IMR-90 (cell line): ENCODE measurements around the gene AUTS2. TPM values are rescaled to one million over a fixed set of nuclear protein-coding genes. Genes with fewer than 3 reads are reported as not detected.

Experiments
- ATAC-seq: fragments of 200-7000 bp; cut with Tn5 transposase; 2 replicates; pipeline ENCODE4 v1.9.1; 2020; ENCODE audit warnings: low read depth, mild to moderate bottlenecking, moderate library complexity
- BruUV-seq: library from RNA; stranded (reverse); fragments of 400-500 nt; replicated peaks from 2 replicates; lab custom pipeline; 2021; lab: Mats Ljungman, UMichigan
- CTCF ChIA-PET: fragments of 300-600 bp; formaldehyde crosslinking; extraction: SDS; loops from one replicate; lab custom pipeline; 2021; ENCODE audit warnings: antibody characterized with exemption; lab: Yijun Ruan, JAX
- POLR2A ChIA-PET: fragments of 300-600 bp; sonication (Branson Sonifier 250); formaldehyde crosslinking; loops from one replicate; lab custom pipeline; 2022; ENCODE audit warnings: antibody characterized with exemption; ENCODE audit not compliant: unreplicated experiment; lab: Charles Lee
- DNase-seq: peaks from one replicate; pipeline ENCODE4 v3.0.0; 2013
- H2AFZ ChIP-seq: replicated peaks from 2 replicates; pipeline ENCODE3; 2013; ENCODE audit warnings: low read length, mild to moderate bottlenecking; ENCODE audit not compliant: poor library complexity
- H2AK5ac ChIP-seq: 2 replicates; pipeline ENCODE4 v1.6.1; 2013; ENCODE audit warnings: low read depth, low read length, inconsistent platforms
- H2AK9ac ChIP-seq: replicated peaks from 2 replicates; pipeline ENCODE3; 2013; ENCODE audit warnings: mild to moderate bottlenecking, low read depth, low read length, moderate library complexity; ENCODE audit not compliant: poor library complexity
- H2BK120ac ChIP-seq: 2 replicates; pipeline ENCODE4 v1.6.1; 2013; ENCODE audit warnings: low read depth, low read length, inconsistent platforms
- H2BK15ac ChIP-seq: 3 replicates; pipeline ENCODE4 v1.6.1; 2013; ENCODE audit warnings: low read depth, low read length, inconsistent platforms
- H2BK20ac ChIP-seq: 2 replicates; pipeline ENCODE4 v1.6.1; 2013; ENCODE audit warnings: low read depth, mild to moderate bottlenecking, inconsistent platforms, low read length, moderate library complexity
- H2BK5ac ChIP-seq: 2 replicates; pipeline ENCODE4 v1.6.1; 2013; ENCODE audit warnings: mild to moderate bottlenecking, low read depth, low read length, inconsistent platforms; ENCODE audit not compliant: poor library complexity, severe bottlenecking
- H3K14ac ChIP-seq: replicated peaks from 2 replicates; pipeline ENCODE4 v1.6.1; 2013; ENCODE audit warnings: low read depth, low read length, inconsistent platforms
- H3K18ac ChIP-seq: 2 replicates; pipeline ENCODE4 v1.6.1; 2013; ENCODE audit warnings: low read depth, low read length, control low read depth
- H3K23ac ChIP-seq: 2 replicates; pipeline ENCODE4 v1.6.1; 2013; ENCODE audit warnings: low read depth, low read length, inconsistent platforms
- H3K27ac ChIP-seq: 2 replicates; pipeline ENCODE4 v1.5.1; 2013; ENCODE audit warnings: mild to moderate bottlenecking, control low read depth, low read length; ENCODE audit not compliant: insufficient read depth
- H3K27me3 ChIP-seq: 2 replicates; pipeline ENCODE4 v1.6.1; 2013; ENCODE audit warnings: low read length; ENCODE audit not compliant: control insufficient read depth, insufficient read depth
- H3K36me3 ChIP-seq: 2 replicates; pipeline ENCODE4 v1.6.1; 2013; ENCODE audit warnings: low read length, mixed read lengths; ENCODE audit not compliant: control insufficient read depth, insufficient read depth
- H3K4ac ChIP-seq: 2 replicates; pipeline ENCODE4 v1.6.1; 2013; ENCODE audit warnings: low read depth, low read length, inconsistent platforms
- H3K4me1 ChIP-seq: 2 replicates; pipeline ENCODE4 v1.6.1; 2013; ENCODE audit warnings: low read length, mixed read lengths; ENCODE audit not compliant: control insufficient read depth, insufficient read depth
- H3K4me2 ChIP-seq: 2 replicates; pipeline ENCODE4 v1.6.1; 2013; ENCODE audit warnings: low read depth, mild to moderate bottlenecking, control low read depth, low read length, moderate library complexity
- H3K4me3 ChIP-seq: 2 replicates; pipeline ENCODE4 v1.5.1; 2013; ENCODE audit warnings: low read depth, mild to moderate bottlenecking, control low read depth, low read length, moderate library complexity; ENCODE audit not compliant: insufficient read depth
- H3K56ac ChIP-seq: 2 replicates; pipeline ENCODE4 v1.6.1; 2013; ENCODE audit warnings: low read length, inconsistent platforms; ENCODE audit not compliant: insufficient read depth; ENCODE audit errors: extremely low read depth
- H3K79me1 ChIP-seq, 2 experiments: 2 replicates each; pipeline ENCODE4 v1.6.1; 2013; ENCODE audit warnings: low read length in 2 of 2, inconsistent platforms in 1 of 2, low read depth in 1 of 2
- H3K9ac ChIP-seq: 2 replicates; pipeline ENCODE4 v1.6.1; 2013; ENCODE audit warnings: low read depth, low read length, control low read depth
- H3K9me1 ChIP-seq: 2 replicates; pipeline ENCODE4 v1.6.1; 2013; ENCODE audit warnings: low read length, inconsistent platforms; ENCODE audit not compliant: insufficient read depth
- H3K9me3 ChIP-seq: 2 replicates; pipeline ENCODE4 v1.6.1; 2013; ENCODE audit warnings: low read length; ENCODE audit not compliant: control insufficient read depth, insufficient read depth
- H4K20me1 ChIP-seq: 2 replicates; pipeline ENCODE4 v1.6.1; 2013; ENCODE audit warnings: low read length, inconsistent platforms; ENCODE audit not compliant: insufficient read depth
- H4K5ac ChIP-seq: 2 replicates; pipeline ENCODE4 v1.6.1; 2013; ENCODE audit warnings: mild to moderate bottlenecking, low read depth, low read length, control low read depth
- H4K8ac ChIP-seq, 2 experiments: 2 replicates each; pipeline ENCODE4 v1.6.1; 2013; ENCODE audit warnings: low read depth in 2 of 2, low read length in 2 of 2, control low read depth in 1 of 2, inconsistent platforms in 1 of 2
- H4K91ac ChIP-seq: 2 replicates; pipeline ENCODE4 v1.6.1; 2013; ENCODE audit warnings: low read depth, low read length, inconsistent platforms; ENCODE audit not compliant: insufficient read depth
- CEBPB ChIP-seq: IDR thresholded peaks from 2 replicates; pipeline ENCODE4 v1.6.1; 2012; ENCODE audit warnings: low read depth, low read length, improper control_type of control experiment
- ELK1 ChIP-seq: fragments of 150-350 bp; IDR thresholded peaks from 2 replicates; pipeline ENCODE4 v1.6.1; 2016; ENCODE audit warnings: low read depth, mild to moderate bottlenecking, low read length, moderate library complexity, borderline replicate concordance
- FOS ChIP-seq: fragments of 150-350 bp; IDR thresholded peaks from 2 replicates; pipeline ENCODE4 v1.6.1; 2016; ENCODE audit warnings: low read depth, low read length
- MAFK ChIP-seq: IDR thresholded peaks from 2 replicates; pipeline ENCODE4 v1.6.1; 2012; ENCODE audit warnings: low read depth, low read length, improper control_type of control experiment
- MAZ ChIP-seq: IDR thresholded peaks from 2 replicates; pipeline ENCODE4 v1.6.1; 2012; ENCODE audit warnings: low read depth, mild to moderate bottlenecking, low read length, improper control_type of control experiment, moderate library complexity, borderline replicate concordance
- NFE2L2 ChIP-seq: fragments of 150-350 bp; IDR thresholded peaks from 2 replicates; pipeline ENCODE4 v1.6.1; 2016; ENCODE audit warnings: low read depth, mild to moderate bottlenecking, low read length
- RCOR1 ChIP-seq: IDR thresholded peaks from 2 replicates; pipeline ENCODE4 v1.6.1; 2012; ENCODE audit warnings: mild to moderate bottlenecking, low read length, improper control_type of control experiment; ENCODE audit not compliant: insufficient replicate concordance
- SMC3 ChIP-seq: fragments of 150-350 bp; IDR thresholded peaks from 2 replicates; pipeline ENCODE4 v1.6.1; 2016; ENCODE audit warnings: low read depth, mild to moderate bottlenecking, antibody characterized with exemption, low read length, moderate library complexity
- WGBS, 2 experiments: methylation state at CpG; one replicate each; pipeline versions ENCODE4 v1.1.5 to v1.1.7; 2013; ENCODE audit warnings: missing lambda C conversion rate in 2 of 2; ENCODE audit not compliant: insufficient read length in 1 of 2; ENCODE audit errors: extremely low coverage in 2 of 2; 5-methylcytosine and 5-hydroxymethylcytosine counted together
- dilution Hi-C: fragments of 300-500 bp; cut with HindIII; formaldehyde crosslinking; loops from one replicate; pipeline ENCODE4 v1.14.3; 2018; ENCODE audit warnings: low sequenced_read_pairs; ENCODE audit not compliant: unreplicated experiment
- in situ Hi-C: fragments of 300-500 bp; cut with MboI; formaldehyde crosslinking; loops from 3 replicates; pipeline ENCODE4 v1.14.3; 2019; ENCODE audit warnings: low sequenced_read_pairs, inconsistent platforms, mixed read lengths
- intact Hi-C: fragments of 100-400 bp; cut with micrococcal nuclease; formaldehyde crosslinking; loops from 2 replicates; pipeline ENCODE4 v1.10.0; 2022
- polyA plus RNA-seq, 3 experiments: library from polyadenylated mRNA; depleted of rRNA; stranded (reverse); fragments of >200 nt; gene quantifications; 2 replicates each; pipeline ENCODE4 v1.2.3, GENCODE V29; 2012; ENCODE audit warnings: low replicate concordance in 1 of 3
- total RNA-seq: library from RNA; depleted of rRNA; stranded (reverse); fragments of >200 nt; gene quantifications from 2 replicates; pipeline ENCODE4 v1.2.3, GENCODE V29; 2012

AUTS2 gene
- total and polyA plus RNA-seq, 2 of the 4 experiments (the other 2 are of a cell fraction) = 0.90 to 3.0 TPM

DNA sequence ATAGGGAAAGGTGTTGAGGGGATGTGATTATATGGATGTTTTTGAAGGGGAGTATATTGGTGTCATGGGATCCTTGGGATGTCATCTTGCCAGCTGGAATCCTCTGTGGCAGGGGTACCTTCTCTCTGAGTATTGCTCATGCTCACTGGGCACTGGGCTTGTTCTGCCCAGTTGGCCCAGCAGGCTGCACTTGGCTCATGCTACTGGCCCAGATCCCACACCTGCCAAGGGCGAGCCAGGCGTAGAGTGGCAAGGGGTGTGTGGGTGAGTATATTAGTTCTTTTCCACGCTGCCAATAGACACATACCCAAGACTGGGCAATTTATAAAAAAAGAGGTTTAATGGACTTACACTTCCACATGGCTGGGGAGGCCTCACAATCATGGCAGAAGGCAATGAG lies 311.9 kb downstream of the AUTS2 start:
- peaks cover 4% of the 10 kb centered on the region; the same call in 1 of the 2 replicates for H3K9me3 ChIP-seq
- H2BK20ac ChIP-seq = no peak overlapping the region
- H2BK120ac ChIP-seq = no peak overlapping the region
- in situ Hi-C loops (no loop called here), intact Hi-C loops (no loop called here), dilution Hi-C loops (no loop called here)
- no peak overlapping the region for H3K56ac ChIP-seq
- no peak overlapping the region for H3K9ac ChIP-seq
- H3K27ac ChIP-seq = no peak overlapping the region
- no peaks in the 10 kb centered on the region for H3K4me1 ChIP-seq
- H4K20me1 ChIP-seq = no peaks in the 10 kb centered on the region
- H4K91ac ChIP-seq = no peak overlapping the region
- ChIA-PET POLR2A (no interaction called here), CTCF (interaction anchor here (0.6 kb wide), 1 partner anchor 1089 kb away, joined by 5 read pairs; no protein-coding TSS in a partner anchor)
- H4K5ac ChIP-seq = no peak overlapping the region
- no peaks in the 10 kb centered on the region for H3K9me1 ChIP-seq
- DNase-seq = no peak
- no peak overlapping the region for H3K14ac ChIP-seq
- H2BK15ac ChIP-seq = no peak overlapping the region
- H2BK5ac ChIP-seq = no peak overlapping the region
- H3K4ac ChIP-seq = no peak overlapping the region
- H3K36me3 ChIP-seq = no peaks in the 10 kb centered on the region
- ATAC-seq = no peak
- H3K4me3 ChIP-seq = no peak overlapping the region
- no peaks in the 10 kb centered on the region for H3K27me3 ChIP-seq
- no peak overlapping the region for H4K8ac ChIP-seq
- H3K23ac ChIP-seq = no peak overlapping the region
- WGBS, 2 experiments = no CpG with 5 or more reads among the region's 3 CpGs
- no peak overlapping the region for H2AFZ ChIP-seq
- H3K18ac ChIP-seq = no peak overlapping the region
- TF ChIP-seq SMC3 = no peak
- no peak for TF ChIP-seq MAZ
- no peak for TF ChIP-seq FOS
- no peak for TF ChIP-seq MAFK
- TF ChIP-seq NFE2L2 = no peak
- TF ChIP-seq CEBPB = no peak
- no peak for TF ChIP-seq ELK1
- TF ChIP-seq RCOR1 = no peak
- no TSS peak for BruUV-seq
- H3K79me1 ChIP-seq = no peaks in the 10 kb centered on the region
- no peak overlapping the region for H3K4me2 ChIP-seq
- H2AK9ac ChIP-seq = no peak overlapping the region
- H2AK5ac ChIP-seq = no peak overlapping the region
